HS-5 (cell line): Measurements from ENCODE around the gene FIBCD1.

Source experiments
- DNase-seq: peaks from one replicate; pipeline ENCODE4 v3.0.0-alpha.2; 2012; ENCODE audit warnings: low read depth

The FIBCD1 gene

GRCh38 chr9:130858739-130859705, 80.0 kb downstream of the FIBCD1 start:
- DNase-seq, result no peak

GRCh38 chr9:130857864-130858738, 80.9 kb downstream of the FIBCD1 start:
- DNase-seq, result peak; percentile 80

DNA sequence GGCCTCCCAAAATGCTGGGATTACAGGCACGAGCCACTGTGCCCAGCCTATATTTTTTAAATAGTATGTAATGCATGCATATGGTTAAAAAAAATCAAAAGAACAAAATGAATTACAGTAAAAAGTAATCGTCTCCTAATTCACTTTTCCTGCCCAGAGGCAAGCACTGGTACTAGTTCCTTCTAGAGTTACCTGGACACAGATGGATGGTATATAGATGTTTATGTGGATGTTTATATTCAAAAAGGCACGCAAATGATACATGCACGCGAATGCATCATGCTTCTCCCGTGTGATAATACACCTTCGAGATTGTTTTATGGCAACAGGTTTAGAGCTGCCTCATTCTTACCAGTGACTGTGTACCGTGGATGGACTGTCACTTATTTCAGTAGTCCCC, 82.6 kb downstream of the FIBCD1 start:
- no peak for DNase-seq

GRCh38 chr9:130854835-130855234, 84.2 kb downstream of the FIBCD1 start:
- no peak for DNase-seq

GRCh38 chr9:130854092-130854491, 85.0 kb downstream of the FIBCD1 start:
- no peak for DNase-seq

DNA sequence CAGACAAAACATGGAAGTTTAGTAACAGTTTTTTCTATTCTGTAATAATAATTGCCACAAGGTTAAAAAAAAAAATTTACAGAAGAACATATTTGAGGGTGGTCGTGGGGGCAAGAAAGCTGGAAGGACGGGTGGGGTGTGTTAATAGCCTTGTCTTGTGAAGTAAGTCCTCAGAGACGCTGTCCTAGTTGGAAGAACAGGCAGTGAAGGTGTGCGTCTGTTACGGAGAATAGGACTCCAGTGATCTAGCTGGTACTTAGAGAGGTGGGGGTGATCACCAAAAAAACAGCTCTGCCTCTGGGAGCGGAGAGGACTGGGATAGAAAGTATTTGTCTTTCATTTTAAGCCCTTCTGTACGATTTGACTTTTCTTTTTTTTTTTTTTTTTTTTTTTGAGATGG, 86.2 kb downstream of the FIBCD1 start:
- no peak for DNase-seq
